NCI-H146 (cell line): Measurements from ENCODE around the gene PRDM16.

Experiments
- DNase-seq: peaks from one replicate; lab custom pipeline; 2025; lab: John Stamatoyannopoulos, UW

The PRDM16 gene

GRCh38 chr1:3433596-3434320, 364.8 kb downstream of the PRDM16 start:
- no peak for DNase-seq

- DNase-seq: no peak
Measured at GRCh38 chr1:3434406-3435110, 365.6 kb downstream of the PRDM16 start.

- no peak for DNase-seq
Measured at GRCh38 chr1:3435666-3436065, 366.7 kb downstream of the PRDM16 start.

DNA sequence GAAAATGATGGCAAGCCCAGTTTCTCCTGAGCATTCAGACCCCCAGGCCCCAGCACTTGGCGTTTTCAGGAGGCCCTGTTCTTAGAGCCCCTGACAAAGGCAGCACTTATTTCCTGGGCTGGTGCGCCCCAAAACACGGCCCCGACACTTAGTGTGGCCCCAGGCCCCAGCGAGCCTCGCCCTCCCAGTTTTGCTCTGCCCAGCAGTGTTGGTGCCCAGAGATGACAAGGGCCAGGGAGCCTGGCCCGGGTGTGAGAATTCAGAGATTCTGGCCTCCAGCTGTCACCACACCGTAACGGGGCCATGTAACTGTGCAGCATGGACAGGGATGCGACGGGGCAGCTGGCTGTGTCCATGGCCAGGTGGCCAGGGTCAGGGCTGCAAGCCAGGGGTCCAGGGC, 367.4 kb downstream of the PRDM16 start:
- DNase-seq: no peak

DNA sequence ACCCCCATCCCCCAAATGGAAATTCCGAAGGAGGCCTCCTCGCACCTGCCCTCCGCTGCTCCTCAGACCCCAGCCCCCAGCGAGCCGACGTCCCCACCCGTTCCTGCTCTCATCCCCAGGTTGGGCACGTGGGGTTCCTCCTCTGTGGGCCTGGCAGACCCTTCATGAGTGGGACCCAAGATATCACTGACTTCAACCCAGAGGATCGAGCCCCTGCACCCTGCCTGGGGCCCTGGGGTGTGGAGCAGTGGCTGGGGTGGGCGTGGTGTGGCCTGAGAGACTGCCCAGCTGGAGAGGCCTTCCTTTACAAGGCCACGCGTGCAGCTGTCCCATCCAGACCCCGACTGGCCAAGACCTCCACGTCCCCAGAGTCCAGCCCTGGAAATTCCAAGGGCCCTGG, 367.9 kb downstream of the PRDM16 start:
- DNase-seq: no peak

- no peak for DNase-seq
Measured at GRCh38 chr1:3438661-3439180, 369.7 kb downstream of the PRDM16 start.

DNA sequence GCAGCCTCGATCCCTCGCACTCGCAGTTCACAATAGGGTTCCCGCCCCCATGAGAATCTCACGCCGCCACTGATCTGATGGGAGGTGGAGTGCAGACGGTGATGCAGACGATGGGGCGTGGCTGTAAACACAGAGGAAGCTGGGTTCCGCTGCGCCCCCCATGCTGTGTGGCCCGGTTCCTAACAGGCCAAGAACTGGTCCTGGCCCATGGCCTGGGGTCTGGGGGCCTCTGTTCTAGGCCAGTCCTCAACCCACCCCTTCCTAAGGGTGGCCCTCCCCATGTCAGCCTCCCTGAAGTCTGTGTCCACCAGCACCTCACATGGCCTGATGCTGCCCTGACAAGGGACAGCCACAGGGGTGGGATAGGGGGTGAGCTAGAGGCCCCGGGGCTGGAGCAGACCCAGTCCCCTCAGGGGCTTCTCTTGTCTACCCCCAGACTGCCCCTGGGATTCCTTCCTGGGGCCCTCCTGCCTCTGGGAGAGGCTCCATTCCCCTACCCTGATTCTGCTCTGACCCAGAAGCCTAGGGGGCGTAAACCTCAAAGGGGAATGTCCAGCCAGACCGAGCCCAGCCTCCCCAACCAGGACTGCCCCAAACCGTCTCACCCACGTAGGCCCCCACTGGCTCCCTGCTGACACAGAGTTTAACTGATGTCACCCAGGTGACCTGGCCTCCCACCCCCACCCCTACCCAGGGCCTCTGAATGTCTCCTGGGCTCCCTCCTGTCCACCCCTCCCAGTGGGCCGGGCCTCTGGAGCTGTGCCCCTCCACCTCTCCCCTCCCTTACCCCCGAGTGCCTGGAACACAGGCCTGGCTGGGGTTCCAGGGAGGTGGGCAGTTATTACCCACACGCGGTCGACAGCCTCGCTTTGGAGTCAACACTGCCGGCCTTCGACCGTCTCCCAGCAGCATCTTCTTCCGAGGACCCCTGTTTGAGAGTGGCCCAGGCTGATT, 370.6 kb downstream of the PRDM16 start:
- no peak for DNase-seq

DNA sequence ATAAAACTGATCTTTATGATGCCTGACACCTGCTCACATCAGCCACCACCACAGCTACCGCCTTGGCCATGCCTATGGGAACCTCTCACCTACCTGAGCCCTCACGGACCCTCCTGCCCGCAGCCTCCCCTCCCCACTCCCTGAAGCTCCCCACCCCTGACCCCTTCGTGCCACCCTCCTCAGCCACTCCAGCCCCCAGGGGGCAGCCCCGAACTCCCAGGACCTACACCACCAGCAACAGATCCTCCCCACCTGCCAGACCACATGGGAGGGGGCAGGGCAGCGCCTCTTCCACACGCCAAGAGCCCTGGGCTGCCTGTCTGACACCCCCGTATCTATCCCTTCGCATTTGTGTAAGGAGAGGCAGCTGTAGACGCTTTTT, 371.3 kb downstream of the PRDM16 start:
- no peak for DNase-seq

DNA sequence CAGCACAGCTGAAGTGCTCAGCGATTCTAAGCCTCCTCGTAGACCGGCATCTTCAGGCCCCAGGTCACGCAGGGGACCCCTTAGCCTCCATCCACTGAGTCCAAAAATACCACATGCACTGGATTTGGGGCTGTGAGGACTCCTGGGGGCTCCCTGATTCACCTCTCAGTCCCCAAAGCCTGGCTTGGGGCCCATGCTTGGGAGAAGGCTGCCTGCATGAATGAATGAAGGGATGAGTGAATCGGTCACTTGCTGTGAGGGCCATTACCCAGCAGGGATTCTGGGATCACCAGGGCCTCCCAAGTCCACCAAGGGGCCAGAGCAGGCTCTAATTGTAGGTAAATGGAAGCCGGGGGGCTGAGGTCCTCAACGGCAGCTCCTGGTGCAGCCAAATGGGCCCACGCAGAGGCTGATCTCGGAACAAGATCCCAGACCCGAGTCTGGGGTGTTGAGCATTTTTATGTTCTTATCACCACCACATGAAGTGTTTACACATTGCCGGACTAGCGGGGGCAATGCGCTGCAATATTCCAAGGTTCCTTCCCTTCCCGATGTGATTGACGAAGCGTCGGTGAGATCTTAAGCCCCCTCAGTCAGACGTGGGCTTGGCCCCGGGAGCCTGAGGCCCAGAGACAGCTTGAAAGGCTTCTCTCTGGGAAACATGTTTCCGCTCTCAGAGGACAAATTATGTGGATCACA, 371.9 kb downstream of the PRDM16 start:
- no peak for DNase-seq

- no peak for DNase-seq
Measured at GRCh38 chr1:3441410-3441847, 372.4 kb downstream of the PRDM16 start.

DNA sequence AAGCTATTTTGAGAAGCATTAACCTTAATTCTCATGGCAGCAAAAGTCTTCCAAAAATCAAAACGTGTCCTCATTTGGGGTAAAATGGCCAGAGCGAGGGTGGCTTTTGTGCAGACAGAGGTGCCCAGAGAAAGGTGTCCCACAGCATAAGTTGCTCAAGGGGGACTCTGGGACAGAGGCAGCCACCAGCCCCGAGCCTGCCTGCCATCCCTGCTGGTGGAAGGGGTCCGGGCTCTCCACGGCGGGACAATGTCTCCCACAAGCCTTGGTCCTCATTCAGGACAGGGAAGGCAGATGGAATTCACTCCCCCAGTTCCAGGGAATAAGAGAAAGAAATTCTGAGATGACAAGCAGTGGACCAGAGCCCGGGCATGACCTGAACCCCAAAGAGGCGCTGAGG, 372.9 kb downstream of the PRDM16 start:
- DNase-seq: no peak

- no peak for DNase-seq
Measured at GRCh38 chr1:3442331-3442730, 373.3 kb downstream of the PRDM16 start.

- DNase-seq: no peak
Measured at GRCh38 chr1:3442901-3443300, 373.9 kb downstream of the PRDM16 start.

DNA sequence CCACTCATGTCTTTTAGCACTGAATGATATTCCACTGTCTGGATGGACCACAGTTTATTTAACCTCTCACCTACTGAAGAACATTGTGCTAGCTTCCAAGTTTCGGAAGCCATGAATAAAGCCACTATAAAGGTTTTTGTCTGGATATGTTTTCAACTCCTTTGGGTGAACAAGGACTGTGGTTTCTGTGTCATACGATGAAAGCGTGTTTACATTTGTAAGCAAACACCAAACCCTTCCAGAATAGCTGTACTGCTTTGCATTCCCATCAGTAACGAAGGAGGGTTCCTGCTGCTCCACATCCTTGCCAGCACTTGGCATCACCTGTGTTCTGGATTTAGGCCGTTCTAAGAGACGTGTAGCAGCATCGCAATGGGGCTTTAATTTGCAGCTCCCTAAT, 374.8 kb downstream of the PRDM16 start:
- DNase-seq: no peak

- DNase-seq: no peak
Measured at GRCh38 chr1:3444298-3444697, 375.3 kb downstream of the PRDM16 start.

DNA sequence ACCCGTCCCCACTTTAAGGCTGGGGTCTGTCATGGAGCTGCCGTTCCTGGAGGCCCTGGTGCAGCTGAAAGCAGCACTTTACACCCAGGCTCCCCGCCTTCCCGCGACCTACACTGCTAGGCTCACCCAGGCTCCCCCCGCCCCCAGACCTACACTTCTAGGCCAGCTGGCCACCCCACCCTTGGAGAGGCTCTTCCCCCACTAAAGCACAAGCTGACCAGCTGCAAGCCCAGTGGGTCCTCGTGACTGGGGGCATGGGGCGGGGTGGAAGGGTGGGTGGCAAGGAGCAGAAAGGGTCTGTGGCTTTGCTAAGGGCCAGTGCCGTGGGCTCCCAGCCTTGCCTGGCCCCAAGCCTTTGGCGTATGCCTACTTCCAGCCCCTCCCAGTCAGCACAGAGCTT, 375.7 kb downstream of the PRDM16 start:
- no peak for DNase-seq

- no peak for DNase-seq
Measured at GRCh38 chr1:3450202-3450863, 381.3 kb downstream of the PRDM16 start.

GRCh38 chr1:3450983-3451382, 382.0 kb downstream of the PRDM16 start:
- no peak for DNase-seq

- DNase-seq: no peak
Measured at GRCh38 chr1:3451994-3452865, 383.2 kb downstream of the PRDM16 start.

GRCh38 chr1:3452866-3453175, 383.8 kb downstream of the PRDM16 start:
- no peak for DNase-seq
